Left forelimb (tissue), 1 donor: Measurements from ENCODE around the gene COL5A1.
"Not testable (repeated sequence)": the region's sequence is repeated elsewhere in the genome, so short reads cannot be mapped to it uniquely, and the experiment has no call there.

Source experiments
- DNase-seq: peaks from one replicate; pipeline ENCODE4 v3.0.0-alpha.2; 2018; ENCODE audit warnings: low spot score

The COL5A1 gene

DNA sequence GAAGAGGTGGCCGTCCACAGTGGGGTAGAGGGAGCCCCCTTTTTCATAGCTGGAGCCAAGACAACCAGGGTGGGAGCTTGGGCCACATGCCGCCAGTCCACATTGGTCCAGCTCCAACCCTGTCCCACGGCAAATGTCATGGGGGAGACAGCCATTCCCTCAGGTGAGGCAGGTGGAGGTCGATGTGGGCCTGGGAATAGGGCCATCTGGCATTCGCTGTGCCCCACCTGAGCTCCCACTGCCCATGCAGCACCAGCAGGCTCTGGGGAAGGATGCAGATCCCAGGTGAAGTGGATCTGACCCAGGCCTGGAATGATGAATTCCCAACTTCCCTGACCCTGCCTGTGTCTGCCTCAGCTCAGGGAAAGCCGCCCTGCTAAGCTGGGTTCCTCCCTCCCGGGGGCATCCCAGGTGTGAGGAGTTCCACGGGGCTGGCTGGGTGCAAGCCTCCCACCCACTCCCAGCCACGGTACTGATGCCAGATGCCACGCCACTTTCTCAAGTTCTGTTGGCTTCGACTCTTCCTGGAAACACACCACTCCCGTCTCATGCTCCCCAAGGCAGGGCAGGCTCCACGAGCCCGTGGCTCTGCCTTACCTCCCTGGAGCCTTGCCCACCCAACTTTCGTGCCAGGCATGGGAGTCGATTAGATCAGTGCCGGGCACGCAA is 213.8 kb downstream of the COL5A1 start:
- DNase-seq, result no peak

DNA sequence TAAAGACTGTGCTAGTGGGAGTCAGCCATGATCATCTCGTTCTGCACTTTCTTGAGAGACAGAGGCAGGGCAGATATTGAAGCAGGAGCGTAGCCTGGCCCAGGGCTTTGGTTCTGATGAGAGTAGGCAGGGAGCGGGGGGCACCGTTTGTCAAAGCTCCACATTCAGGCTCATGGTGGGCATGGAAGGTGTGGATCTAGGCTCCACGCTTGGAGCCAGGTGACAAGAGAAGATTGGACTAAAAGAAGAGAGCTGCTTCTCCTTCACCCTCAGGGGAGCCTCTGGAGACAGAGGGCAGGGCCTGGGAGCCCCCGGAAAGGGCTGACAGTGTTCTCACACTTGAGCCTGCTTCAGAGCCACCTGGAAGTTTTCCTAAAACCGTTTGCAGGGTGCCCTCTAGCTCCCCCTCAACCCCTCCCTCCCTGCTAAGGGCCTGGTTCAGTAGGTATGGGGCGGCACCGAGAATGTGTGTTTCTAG is 214.3 kb downstream of the COL5A1 start:
- no peak for DNase-seq

DNA sequence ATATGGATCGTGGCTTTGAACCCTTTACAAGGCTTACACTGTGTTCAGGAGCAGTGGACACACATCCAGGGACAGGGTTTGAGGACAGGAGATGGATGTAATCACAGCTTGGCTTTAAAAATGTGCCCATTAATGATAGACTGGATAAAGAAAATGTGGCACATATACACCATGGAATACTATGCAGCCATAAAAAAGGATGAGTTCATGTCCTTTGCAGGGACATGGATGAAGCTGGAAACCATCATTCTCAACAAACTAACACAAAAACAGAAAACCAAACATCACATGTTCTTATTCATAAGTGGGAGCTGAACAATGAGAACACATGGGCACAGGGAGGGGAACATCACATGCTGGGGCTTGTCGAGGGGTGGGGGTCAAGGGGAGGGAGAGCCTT is 215.8 kb downstream of the COL5A1 start:
- not testable (repeated sequence) for DNase-seq

DNA sequence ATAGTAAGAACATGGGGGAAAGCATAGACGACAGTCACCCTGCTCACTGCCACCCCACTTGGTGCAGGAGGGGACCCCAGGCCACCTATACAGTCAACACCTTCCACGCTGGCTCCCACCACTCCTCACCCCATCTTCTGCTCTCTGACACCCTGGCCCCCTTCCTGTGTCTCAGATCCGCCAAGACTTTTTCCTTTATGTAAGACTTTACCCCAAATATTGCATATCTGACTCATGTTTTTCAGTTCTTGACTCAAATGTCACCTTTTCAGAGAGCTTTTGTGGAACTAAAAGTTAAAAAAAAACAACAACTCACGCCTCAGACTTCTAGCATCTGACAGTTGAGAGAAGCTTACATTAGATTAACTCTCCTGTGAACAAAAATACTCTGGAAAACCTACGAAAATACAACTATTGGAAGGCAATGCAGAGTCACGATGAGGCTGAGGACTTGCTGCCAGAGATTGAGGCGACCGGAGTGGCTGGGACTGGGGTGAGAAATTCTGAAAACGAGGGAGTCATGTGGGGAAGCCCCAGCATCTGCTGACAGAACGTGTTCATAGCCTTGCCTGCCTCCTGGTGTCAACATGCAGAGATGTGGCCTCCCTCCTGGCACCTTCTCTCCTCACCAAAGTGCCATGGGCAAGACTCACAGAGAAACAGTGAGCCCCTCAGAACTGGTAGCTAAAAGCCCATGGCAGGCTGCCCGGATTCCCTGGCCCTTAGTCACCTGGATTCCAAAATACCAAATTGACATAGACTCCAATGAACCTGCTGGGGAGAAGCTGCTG is 216.6 kb downstream of the COL5A1 start:
- no peak for DNase-seq

DNA sequence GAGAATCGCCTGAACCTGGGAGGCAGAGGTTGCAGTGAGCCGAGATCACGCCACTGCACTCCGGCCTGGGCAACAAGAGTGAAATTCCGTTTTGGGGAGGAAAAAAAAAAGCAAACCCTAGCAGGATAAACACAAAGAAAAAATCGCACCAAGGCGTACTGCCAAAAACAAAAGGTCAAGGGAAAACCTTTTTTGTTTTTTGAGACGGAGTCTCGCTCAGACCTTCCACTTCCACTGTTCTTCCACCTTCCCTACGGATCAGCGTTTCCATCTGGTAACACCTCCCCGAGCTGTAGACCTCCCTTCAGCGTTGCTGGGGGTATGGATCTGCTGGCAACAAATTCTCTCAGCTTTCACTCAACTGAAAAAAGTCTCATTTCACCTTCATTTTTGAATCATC is 218.9 kb downstream of the COL5A1 start:
- DNase-seq, result no peak

DNA sequence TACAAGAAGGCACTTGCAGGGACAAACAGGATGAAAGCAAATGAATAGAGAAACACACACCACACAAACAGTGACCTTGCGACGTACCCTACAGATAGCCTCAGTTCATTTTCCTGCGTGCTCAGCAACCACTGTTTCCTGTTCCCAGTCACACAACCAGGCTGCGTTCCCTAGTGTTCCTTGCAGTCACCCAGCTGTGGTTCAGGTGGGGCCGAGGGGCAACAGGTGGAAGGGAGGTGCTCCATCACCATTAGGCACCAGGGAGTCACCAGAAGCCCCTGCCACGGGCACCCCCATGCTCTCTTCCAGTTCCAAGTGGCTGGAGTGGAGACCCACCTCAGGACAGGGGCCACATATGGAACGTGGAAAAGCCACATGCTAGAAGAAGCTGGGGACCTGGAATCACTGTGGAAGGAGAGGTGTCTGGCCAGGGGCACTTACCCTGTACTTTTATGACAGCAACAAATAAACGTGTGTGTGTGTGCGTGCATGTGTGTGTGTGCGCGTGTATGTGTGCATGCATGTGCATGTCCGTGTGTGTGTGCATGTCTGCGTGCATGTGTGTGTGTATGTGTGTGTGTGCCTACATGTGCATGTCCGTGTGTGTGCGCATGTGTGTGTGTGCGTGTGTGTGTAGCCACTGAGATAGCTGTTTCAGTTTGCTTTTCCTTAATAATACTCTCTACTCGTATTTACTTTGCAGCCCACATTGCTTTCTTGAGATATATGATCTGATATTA is 220.2 kb downstream of the COL5A1 start:
- DNase-seq, result peak; percentile 61

DNA sequence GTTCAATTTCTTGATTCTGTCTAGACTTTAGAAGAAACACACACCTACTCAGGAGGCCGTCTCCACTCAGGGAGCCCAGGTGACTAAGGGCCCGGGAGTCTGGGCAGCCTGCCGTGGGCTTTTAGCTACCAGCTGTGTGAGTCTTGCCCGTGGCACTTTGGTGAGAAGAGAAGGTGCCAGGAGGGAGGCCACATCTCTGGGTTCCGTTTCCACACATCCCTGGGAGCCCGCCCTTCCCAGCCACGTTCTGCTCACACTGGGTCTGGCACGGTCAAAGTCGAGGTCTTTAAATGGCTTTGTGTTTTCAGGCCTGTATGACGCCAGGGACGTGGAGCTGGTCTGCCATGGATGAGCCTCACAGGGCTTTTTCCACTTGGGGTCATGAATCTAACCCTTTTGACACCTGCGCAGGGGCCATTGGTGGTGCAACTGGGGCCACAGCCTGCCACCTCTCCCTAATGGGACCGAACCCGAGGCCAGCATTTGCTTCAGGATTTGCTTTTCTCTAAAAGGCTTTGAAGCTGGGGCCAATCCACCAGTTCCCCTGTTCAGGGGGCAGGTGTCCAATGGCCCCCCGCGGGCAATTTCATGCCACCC is 221.8 kb downstream of the COL5A1 start:
- DNase-seq, result peak; percentile 45

DNA sequence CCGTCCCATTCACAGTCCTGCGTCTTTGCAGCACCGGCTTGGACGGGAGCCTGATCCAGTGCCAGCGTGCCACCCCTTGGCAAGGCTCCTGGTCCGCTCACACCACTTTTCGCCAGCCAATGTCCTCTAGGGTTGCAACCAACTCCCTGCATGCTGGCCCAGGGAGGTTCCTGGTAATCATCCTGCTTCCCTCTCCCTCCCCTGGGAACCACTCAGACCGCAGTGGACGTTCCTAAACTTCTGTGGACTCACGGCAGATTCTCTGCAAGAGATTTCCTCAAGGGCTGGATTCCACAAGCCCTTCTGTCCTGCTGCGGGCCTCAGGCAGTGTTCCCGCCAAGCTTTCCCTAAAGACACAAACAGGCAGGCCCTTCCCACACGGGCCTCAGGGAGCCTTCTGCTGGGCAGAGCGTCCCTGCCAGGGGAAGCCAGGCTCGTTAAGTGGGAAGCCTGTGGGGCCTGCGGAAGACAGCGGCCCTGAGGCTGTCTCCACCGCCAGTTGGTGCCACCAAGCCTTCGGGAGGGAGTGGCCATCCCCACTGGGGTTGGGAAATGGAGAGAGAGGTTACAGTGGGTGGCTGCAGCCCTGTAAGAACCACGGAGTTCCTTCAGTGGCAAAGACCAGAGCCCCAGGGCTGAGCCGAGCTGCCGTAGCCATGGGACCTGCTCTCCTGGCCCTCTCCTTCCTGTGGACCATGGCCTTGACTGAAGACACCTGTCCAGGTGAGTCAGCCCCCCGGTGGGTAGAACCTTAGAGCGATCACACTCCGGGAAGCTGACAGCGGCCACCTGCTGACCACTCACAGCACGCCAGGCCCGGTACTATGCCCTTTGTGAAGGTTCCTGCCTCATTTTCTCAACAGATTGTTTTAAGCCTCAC is 222.6 kb downstream of the COL5A1 start:
- DNase-seq, result peak; percentile 58

DNA sequence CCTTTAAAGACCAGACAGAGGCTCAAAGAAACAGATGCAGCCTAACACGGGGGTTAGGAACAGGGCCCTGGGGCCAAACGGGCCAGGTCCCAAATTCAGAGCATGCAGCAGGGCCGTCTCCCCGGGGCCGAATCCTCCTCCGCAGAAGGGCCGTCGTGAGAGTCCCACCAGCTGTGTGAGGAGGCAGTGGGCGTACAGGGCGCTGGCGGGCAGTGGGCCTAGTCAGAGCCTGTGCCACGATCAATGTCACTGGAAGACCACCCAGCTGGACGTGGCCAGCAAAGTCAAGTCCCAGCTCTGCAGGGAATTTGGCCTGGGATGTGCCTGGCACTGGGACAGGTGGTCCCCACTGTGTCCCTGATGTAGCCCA is 223.2 kb downstream of the COL5A1 start:
- peak; percentile 48 for DNase-seq

DNA sequence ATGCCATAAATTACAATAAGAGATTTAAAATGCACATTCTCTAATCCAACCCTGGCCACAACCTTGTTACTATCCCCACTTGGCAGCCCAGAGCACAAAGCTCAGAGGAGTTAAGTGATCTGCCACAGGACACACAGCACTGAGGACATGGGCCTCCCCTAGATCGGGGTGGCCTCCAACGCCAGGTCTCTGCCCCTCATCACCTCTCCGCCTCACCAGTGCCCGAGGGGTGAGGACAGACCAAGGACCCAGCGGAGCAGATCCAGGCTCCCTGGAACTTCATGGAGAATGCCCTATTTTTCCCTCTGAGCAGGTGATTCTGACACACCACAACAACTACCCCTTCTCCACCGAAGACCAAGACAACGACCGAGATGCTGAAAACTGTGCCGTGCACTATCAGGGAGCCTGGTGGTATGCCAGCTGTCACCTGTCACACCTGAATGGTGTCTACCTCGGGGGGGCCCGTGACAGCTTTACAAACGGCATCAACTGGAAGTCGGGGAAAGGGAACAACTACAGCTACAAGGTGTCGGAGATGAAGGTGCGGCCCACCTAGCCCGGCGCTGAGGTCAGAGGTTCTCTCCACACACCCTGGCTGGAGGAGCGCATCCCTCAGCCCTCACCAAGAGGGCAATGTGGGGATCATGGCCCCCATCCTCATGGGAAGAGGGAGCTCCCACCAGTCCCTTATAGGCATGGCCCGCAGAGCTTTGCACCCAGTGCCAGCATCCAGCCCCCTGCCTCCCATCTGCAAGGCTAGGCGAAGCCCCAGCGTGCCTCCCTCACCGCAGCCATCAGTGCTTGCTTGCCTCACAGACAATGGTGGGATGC is 226.5 kb downstream of the COL5A1 start:
- DNase-seq, result peak; percentile 50

DNA sequence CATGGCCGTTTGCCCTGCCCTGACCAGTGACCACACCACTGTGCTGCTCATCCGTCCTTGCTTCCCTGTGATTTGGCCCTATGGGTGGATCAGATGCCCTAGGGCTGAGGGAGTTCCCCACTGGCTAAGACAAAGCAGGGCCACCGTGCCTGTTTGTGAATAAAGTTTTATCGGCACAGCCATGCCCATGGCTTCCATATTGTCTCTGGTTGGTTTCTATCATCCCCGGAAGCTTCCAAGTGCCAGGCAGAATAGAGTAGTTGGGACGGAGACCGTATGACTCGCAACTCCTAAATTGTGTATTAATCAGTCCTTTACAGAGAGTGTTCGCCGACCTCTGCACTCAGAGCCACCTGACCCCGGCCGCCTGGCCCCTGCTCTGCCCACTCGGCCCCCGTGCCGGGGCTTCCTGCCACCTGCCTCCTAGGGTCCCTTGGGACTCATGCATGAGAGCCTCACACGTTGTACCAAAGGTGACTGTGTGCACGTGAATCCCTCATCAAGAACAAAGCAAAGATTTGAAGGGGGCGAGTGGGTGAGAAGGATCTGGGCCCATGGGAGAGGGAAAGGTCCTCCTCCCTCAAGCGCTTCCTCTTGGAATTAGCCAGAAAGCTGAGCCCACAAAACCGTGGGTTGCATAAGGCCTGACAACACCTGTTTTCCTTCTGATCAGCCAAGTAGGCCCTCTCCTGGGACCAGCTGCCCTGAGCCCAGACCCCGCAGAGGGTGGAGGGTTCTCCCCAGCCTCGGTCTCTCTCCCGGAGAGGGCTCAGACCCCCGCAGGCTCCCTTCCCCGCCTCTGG is 227.3 kb downstream of the COL5A1 start:
- DNase-seq, result peak; percentile 52

DNA sequence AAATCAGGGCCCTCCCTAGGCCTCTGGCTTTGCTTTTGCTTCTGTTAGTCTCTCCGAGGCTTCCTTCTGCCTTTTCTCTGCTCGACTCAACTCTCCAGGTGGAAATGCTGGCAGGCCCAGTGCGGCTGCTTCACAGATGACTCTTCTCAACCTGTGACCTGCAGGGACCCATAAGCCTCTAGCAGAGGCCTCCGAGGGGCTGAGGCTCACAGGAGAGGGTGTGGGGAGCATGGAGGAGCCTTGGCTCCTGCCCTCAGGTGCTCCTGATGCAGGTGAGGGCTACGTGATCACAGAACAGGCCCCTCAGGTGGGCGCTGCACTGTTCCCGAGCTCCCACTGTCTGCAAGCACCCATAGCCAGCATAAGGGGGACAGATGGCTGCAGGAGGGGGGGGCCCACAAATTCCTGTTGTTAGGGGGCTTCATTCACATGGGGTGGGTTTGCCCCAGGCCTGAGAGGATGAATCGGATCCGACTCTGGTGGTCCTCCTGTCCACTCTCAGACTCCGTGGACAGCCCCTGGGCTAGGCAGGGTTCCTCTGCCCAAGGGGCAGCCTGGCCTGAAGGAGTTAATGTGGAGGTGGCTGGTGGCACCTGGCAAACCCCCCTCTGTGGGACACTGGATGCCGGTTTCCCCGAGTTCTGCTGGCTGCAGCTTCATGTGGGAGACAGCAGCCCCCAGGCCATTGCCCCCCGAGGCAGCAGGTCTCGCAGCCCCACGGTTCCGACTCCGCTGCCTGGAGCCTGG is 228.1 kb downstream of the COL5A1 start:
- DNase-seq, result peak; percentile 18

DNA sequence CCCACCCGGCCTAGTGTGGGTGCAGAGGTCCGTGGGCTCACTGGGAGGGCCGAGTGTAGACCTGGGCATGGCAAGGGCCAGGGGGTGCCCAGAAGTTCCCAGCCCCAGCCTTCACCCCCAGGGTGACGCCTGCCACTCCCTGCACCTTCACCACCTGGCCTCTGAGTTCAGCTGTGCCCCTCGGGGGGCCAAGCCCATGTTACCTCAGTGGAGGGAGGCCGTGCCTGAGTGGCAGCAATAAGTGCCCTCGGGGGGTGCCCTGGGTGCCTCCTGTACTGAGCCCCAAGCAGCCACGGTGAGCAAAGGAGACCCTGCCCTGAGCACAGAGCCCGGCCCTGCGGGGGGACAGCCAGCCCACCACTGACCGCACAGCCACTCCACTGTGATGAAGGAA is 228.7 kb downstream of the COL5A1 start:
- peak; percentile 58 for DNase-seq

DNA sequence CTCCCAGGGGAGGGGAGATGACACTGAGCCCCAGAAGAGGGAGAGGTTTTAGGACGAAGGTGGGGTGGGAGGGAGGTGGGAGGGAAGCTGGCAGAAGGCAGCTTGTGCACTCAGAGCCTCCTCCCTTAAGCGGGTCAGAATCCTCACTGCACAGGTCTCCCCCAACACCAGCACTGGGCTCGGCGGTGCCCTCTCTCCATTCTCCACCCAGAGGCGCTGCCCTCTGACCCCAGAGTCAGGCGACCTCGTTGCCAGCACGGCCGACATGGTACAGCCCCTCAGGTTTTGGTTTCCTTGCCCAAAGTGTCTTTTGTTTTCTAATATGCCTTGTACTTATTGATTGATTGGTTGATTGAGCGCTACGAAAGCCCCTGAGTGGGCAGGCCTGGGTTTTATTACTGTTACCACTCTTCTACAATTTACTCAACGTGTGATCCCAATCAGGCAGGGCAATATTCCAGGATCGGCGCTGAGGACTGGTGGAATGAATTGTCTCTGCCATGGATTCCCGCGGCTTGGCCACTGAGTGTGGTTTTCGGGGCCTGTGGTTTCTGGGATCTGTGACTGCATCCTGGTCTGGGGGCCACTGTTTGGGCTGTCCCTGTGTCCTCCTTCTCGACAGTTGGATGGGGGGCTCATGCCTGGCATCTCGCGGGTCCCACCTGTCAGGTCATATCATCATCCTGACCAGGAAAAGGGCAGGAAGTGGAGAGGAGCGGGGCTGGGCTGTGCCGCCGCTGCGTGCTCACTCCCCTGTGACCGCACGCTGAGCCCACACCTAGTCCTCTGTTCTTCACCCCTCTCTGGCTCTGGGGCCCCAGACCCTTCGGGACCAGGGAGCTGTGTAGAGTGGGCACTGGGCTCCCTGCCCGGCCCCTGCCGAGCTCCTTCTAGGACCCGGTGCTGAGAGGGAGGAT is 229.4 kb downstream of the COL5A1 start:
- peak; percentile 56 for DNase-seq

DNA sequence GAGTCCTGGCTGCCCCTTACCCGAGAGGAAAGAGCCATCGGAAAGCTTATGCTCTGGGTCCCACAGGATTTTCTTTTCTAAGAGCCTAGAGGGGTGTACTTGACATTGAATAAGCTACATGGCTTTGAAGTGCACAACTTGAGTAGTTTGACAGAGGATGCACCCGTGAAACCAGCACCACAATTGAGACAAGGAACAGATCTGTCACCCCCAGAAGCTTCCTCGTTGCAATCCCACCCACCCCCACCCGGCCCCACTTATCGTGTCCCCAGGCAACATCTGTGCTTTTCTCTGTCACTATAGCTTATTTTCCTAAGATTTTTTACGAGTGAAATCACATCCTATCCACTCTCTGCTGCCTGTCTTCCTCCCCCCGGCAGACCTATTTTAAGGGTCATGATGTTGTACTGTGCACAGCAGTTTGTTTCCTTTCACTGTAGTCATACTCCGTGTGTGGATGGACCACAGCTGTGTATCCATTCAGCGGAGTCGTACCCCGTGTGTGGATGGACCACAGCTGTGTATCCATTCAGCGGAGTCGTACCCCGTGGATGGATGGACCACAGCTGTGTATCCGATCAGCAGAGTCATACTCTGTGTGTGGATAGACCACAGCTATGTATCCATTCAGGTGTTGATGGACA is 230.2 kb downstream of the COL5A1 start:
- peak; percentile 53 for DNase-seq

DNA sequence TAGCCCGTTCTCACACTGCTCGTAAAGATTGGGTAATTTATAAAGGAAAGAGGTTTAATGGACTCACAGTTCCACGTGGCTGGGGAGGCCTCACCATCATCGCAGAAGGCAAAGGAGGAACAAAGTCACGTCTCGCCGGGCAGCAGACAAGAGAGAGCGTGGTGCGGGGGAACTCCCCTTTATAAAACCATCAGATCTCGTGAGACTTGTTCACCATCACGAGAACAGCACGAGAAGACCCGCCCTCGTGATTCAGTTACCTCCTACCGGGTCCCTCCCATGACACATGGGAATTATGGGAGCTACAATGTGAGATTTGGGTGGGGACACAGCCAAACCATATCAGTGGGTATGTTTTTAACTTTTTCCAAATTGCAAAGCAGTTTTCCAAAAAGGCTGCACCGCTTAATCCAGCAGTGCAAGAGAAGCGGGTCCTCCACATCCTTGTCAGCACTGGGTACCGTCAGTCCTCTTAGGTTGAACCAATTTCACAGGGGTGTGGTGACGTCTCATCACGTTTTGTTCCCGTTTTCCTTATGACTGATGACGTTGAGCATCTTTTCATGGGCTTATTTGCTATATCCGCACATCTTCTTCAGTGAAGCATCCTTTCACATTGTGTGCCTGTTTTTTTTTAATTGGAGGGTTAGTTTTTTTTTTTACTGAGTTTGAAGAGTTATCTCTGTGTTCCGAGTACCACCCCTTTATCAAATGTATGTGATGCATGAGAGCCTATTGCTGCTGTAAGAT is 231.1 kb downstream of the COL5A1 start:
- DNase-seq, result peak; percentile 44

DNA sequence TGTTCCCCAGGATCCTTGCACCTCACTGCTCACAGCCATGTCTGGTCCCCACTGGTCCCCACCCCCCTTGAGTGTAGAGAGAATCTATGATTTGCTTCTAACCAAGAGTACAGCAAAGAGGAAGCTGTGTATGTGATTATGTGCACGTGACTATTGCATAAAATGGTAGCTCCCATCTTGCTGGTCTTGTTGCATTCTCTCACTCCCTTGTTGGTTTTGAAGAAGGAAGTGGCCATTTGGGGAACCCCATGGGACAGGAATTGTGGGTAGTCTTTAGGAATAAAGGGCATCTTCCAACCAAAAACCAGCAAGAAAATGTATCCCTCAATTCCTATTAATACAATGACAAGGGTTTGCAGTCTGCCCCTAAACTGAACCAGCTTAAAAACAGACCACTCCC is 233.8 kb downstream of the COL5A1 start:
- peak; percentile 53 for DNase-seq
